HG02798 (cell line): ENCODE results near the gene AGAP1.

Experiments used
- ATAC-seq: cut with Tn5 transposase; IDR thresholded peaks from one replicate; pipeline ENCODE4 v1.9.1; 2021; ENCODE audit warnings: mild to moderate bottlenecking; ENCODE audit not compliant: unreplicated experiment, poor library complexity

Gene AGAP1

DNA sequence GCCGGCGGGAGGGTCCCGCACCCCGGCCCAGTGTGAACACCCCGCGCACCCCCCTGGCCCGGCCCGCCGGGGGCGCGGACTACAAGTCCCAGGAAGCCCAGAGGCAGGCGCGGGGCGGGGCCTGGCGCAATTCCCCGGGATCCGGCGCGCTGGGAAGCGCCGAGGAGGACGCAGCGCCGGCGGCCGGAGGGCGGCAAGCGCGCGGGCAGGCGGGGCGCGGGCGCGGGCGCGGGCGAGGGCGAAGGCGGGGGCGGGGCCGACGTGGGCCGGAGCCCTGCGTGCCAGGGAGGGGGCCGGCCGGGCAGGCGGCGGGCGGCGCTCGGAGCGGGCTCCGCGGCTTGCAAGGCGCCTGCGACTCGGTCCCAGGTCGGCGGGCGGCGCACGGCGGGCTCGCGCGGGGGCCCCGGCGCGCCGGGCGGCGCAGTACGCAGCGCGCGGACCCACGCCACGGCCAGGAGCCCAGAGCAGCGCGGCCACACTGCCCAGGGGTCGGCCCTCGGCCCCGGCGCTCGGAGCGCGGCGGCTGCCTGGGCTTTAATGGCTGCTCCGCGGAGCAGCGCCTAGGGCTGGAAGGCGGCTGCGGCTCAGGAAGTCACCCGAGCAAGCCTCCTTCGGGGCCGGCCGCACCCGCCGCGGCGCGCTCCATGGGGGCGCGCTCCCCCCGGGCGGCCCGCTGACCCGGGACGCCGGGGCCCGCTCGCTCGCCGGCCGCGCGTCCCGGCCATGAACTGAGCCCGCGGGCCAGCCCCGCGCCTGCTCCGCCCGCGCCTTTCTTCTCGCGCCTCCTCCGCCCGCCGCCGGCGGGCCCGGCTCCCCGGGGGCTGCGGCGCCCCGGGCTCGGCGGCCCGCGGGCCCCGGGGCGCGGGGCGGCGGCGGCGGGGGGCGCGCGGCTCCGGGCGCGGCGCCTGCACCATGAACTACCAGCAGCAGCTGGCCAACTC, at the start of gene AGAP1:
Gene AGAP1, plus strand, starts transcription at position 269 of the 941 bp plus-strand sequence.
- no peak for ATAC-seq

DNA sequence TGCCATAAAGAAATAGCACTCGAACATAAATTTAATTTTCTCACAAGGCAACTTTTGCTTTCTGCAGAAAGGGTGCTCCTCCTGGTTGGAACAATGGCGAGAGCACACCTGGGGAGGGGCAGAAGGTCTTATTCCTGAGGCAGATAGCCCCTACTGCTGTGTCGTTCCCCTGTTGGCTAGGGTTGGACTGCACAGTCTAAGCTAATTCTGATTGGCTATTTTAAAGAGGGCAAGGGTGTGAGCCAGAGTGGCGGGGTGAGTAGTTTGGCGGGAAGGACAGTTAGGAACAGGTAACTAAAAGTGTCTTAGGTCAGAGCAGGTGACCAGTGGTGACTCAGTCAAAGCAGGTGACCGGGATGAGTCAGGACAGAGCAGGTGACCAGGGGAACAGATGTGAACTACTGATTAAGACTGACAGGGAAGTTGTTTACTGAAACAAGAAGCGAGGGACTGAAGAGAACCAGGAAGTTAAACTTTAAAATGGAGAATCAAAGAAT, 49.7 kb upstream of the AGAP1 start:
- no peak for ATAC-seq

DNA sequence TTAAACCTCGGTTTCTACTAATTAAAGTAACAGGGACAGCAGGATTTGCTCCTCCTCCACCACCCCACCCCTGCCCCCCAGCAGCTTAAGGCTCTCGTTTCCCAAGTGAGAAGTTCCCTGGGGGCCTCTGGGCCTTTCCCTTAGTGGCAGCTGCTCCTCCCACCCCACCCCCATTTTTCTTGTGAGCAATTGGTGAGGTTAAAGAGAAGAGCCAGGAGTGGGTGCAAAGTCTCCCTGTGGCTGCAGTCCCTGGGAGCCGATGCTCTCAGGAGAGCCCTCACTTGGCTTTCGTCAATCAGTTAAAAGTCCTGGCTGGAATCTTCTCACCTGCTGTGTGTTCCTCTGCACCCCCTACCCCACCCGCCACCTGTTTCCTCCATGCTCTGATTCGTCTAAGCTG, 48.7 kb upstream of the AGAP1 start:
- no peak for ATAC-seq

DNA sequence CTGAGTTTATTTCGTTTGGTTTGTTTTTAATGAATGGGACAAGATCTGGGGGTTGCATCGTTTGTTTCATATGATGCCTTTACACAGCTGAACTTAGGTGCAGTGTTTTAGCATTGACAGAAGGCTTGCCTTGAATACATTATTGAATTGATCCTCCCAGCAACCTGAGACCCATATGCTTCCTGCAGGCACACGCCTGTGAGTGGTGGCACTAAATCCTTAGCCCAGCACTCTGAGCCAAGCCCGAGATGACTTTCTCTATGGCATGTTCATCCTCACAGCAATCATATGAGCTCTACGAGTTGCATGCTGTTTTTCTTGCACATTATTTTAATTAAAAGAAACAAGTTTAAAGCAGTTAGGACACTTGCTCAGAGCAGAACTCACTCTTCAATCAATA, 47.8 kb upstream of the AGAP1 start:
- ATAC-seq: no peak

DNA sequence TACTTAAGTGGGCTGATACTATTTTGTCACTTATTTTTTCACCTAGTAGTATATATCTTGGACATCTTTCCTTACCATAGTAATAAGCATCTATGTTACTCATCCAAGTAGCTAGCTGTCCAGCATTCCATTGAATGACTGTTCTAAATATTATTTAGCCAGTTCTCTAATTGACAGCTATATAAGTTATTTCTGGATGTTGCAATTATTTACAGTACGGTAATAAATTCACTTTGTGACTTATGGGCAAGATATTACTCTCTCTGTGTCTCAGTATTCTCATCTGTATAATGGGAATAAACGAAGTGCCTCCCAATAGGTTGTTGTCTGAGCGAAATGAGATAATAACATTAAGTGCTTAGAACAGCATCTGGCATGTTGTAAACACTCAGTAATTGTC, 46.6 kb upstream of the AGAP1 start:
- no peak for ATAC-seq

DNA sequence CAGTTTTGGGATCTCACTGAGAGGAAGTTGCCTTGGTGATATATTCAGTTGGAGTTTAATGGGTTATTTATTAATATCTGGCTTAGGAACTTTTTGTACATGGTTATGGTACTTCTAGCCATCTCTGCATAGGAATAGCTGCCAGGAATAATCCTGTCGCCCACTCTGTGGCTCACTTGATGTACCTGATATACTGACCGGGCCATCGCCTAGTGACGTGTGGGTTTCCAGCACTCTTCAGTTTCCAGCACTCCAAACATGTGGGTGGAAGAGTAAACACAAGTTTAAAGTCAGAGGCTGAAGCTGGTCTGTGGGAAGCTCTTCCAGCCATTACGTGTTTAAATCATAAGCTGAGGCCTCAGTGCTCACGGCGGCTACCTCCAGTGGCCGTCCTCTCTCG, 44.3 kb upstream of the AGAP1 start:
- no peak for ATAC-seq

DNA sequence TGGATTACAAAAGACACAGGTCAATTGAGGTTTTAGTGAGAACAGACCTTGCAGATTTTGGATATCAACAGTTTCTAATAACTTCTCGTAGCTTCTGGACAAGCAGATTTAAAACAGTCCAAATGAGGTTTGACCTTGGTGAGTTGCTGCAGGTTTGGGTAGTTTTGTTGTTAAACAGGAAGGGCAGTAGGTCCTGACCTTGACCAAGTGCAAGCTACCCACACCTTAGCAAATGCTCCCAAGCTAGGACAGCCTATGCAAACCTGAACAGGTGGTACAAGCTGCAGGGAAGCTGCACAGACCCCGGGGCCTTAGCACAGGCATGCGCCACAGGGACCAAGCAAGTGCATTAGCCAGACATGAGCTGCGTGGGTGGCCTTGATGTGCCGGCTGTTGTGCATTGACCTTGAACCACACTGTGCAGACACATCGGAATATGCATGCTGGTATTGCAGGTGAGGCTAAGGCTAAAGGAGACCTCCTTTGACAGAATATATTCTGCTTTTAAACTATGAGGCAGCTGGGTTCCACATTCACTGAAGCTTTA, 40.2 kb upstream of the AGAP1 start:
- ATAC-seq: no peak

DNA sequence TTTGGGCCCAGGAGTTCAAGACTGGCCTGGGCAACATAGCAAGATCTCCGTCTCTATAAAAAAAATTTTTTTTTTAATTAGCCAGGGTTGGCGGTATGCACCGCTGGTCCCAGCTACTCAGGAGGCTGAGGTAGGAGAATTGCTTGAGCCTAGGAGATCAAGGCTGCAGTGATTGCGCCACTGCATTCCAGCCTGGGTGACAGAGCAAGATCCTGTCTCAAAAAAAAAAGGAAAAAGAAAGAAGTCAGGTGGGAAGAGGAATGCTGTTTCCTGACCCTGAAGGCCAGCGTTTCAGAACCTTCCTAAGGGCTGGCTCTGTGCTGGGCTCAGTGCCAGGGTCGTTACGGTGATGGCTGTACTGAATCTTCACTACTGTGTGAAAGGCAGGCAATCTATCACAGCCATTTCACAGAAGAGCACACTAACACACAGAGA, 35.0 kb upstream of the AGAP1 start:
- ATAC-seq: no peak

DNA sequence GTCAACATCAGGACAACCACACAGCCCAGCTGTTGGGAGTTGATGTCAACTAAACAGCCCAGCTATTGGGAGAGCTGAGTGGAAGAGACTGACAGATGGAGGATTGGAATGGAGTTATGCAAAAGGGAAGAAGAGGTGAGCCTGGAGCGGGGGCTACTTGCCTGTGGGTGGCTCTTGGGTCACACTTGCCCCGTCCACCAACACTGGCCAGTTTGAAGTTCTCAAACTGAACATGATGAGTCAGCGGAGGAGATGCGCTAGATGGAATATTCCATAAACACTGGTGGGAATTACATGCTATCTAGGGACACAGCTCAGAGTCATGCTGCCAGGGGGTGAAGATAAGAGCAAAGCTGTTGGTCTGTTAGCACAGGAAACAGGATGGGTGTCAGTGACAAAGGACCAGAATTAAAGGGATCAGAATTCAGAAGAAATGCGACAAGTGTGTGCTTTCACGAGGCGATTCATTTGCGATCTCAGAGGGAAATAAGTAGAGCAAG, 33.2 kb upstream of the AGAP1 start:
- ATAC-seq: no peak

DNA sequence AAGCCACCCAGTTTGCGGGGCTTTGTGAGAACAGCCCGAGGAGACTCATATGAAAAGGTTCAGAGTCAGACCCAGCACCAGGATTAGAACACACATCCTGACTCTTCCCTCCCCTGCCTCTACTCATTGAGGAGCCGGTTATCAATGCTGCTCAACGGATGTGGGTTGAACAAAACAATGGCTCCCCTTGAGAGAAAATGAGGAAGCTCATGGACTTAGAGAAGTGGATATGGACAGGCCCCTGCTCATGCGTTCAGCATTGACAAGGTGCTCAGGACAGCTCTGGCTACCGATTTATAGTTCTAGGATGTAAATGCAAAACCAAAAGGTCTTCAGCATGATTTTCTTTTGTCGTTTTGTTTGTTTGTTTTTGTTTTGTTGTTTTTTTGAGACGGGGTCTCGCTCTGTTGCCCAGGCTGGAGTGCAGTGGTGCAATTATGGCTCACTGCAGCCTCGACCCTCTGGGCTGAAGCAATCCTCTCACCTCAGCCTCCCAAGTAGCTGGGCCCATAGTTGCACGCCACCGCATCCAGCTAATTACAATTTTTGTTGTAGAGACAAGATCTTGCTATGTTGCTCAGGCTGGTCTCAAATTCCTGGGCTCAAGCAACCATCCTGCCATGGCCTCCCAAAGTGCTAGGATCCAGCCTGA, 32.0 kb upstream of the AGAP1 start:
- ATAC-seq: no peak

DNA sequence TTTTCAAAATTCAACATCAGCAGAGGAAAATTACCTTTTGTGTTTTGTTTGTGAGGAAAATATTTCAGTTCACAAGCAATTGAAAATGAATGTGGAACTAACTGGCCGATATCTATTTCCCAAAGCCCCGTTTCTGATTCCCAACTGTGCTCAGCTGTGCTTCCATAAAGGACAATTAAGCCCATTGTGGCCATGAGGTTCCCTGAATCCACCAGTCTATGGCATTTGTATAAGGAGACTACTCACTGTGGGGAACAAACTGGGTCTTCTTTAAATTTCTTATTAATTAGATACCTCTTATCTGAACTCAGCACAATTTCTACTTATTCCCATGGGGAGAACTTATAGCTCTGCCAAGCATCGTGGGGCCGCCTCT, 31.4 kb upstream of the AGAP1 start:
- no peak for ATAC-seq

DNA sequence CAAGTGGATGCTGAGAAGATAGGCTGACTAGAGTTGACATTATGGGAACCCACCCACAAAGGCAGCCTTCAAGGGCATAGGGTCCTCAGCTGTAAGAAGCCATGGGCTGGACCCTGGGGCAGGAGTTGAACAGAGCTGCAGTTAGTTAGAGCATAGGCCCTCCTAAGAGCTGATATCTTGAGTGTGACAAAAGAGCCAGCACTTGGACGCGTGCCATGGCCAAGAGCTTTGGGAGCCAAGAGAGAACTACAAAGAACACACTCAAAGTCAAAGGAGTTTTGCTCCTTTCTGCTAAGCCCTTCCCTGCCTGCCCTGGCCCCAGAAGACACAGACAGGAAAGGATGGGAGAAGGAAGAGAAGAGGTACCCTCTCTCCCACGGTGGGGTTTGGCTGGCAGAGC, 29.9 kb upstream of the AGAP1 start:
- ATAC-seq: no peak

DNA sequence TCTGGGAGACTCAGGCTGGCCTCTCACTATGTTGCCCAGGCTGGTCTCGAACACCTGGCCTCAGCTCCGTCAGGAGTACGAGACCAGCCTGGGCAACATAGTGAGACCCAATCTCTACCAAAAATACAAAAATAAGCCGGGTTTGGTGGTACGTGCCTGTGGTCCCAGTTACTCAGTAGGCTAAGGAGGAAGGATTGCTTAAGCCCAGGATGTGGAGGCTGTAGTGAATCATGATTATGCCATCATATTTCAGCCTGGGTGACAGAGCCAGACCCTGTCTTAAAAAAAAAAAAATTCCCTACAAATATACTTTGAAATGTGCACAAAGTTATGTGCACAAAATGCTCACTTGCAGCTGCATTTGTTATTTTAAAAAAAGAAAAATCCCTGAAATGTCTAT, 26.3 kb upstream of the AGAP1 start:
- no peak for ATAC-seq

DNA sequence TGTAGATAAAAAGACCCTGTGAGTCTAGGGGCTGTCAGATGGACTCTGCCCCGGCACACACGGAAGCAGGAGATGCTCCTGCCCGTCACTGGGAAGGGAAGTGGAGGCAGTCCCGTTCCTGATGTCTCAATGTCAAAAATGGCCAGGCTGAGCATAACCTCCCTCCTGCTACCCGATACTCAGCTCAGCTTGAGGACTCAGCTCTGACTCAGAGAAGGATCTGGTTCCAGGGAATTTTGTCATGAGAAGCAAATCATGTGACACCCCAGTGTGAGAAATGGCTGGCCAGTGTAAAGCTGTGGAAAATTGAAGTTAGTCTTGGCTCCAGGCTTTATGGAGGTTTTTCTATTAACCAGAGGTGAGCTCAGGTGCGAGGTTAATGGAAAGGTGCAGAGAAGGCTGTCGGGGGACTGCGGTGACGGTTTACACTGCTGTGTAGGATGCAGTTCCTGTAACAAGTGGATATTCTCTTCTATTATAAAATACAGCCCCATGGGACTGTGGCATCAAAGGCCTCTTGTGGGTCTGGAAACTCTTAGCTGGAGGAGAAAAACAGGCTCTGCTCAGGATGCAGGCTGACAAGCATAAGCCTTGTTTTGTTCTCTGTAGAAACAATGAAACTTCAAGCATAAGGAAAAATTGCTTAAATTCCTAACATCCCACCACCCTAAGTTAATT, 24.7 kb upstream of the AGAP1 start:
- no peak for ATAC-seq

DNA sequence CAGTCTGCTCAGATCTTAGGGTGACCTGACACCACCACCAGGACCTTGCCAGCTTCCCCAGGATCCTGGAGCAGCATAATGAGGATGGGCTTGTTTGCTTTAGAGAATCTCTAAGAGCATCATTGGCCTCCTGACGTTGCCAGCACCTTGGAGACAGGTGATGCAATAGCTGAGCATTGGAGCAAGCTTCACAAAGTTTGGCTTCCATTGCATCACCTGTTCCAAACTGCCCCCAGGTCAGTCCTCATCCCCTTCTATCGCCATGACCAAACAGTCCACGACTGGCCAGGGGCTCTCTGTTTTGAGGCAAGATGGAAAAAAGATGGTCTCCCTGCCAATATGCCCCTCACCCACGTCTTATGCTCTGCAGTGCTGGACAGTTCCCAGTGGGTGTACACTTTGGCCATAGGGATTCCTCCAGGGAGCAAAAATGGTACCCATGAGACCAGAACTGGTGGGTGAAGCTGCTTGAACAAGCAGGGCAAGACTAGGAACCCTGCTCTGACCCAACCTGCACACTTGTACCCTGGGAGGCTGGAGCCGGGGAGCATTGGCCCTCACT, 22.6 kb upstream of the AGAP1 start:
- ATAC-seq: no peak

DNA sequence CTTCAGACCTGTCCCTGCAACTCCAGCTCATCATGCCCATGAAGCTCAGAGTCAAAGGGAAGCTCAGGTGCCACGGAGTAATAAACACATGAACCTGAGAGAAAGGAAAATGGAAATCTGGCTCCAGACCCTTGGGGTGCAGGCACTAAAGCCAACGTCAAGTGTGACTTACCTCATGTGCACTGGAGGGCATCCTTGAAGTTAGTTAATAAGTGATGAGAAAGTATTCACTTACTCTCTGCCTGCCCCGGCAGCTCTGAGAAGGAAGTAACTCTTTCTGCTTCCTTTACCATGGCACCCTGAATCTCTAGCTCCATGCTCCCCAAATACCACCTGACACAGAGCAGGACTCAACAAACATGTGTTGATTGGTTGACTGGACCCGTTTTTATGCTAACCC, 21.4 kb upstream of the AGAP1 start:
- no peak for ATAC-seq

DNA sequence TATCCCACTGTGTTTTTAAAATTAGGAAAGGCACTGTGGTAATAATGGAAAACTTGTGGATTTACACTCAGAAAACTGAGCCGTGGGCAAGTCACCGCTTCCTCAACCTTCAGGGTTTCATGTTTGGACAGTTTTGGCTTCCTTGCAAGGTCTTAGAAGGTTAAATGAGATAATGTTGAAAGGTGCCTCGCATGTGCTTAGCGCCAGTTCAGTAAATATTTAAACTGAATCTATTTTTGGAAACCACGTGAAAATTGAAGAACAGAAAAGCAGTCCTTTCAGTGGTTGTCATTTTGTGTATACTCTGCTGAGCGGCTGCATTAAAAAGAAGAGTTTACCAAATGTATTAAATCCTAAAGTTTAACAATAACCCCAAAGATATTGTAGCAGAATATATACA, 15.2 kb upstream of the AGAP1 start:
- ATAC-seq: no peak

DNA sequence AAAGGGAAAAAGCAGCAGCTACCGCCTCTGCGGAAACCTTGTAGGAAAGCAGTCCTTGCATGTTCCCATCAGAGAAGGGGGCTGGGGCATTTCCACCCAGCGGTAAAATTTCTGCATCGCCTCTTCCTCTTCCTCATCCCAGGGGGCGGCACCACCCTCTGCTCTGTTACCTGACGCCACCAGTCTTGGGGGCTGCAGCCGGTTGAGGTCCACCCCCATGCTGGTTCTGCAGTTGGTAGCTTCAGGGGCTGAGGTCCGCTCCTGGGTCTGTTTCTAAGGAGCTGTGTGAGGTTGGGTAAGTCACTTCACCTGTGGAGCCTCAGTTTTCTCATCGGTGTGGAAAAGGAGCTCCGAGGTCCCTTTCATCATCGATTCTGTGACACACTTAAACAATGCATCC, 14.2 kb upstream of the AGAP1 start:
- ATAC-seq: no peak

DNA sequence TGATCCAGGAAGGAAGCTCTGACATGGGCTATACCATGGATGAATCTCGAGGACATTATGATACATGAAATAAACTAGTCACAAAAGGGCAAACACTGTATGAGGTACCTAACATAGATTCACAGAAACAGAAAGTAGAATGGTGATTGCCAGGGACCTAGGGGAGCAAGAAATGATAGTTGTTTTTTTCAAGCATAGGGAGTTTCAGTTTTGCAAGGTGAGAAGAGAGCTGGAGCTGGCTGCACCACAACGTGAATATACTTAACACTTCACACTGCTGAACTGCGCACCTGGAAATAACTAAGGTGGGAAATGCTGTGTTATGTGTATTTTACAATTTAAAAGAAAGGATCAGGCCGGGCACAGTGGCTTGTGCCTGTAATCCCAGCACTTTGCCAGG, 13.2 kb upstream of the AGAP1 start:
- ATAC-seq: no peak

DNA sequence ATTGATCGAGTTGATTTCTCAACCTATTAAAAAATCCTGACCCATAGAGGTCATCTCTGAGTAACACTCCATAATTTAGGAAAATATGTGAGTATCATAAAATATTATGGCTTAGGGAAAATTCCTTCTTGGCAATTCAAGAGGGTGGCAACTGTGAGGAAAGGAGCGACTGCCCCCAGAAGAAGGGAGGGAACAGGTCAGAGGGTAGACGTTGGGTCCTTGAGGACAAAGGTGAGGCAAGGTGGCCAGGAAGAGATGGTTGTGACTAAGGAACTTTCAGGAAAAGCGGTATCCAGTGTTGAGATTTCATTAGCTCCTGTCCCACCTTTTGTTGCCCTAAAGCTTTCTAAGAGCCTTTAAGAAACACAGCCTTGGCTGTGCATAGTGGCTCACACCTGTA, 10.5 kb upstream of the AGAP1 start:
- ATAC-seq: no peak
